ENCODE measurements around the gene ADGRG3. TPM values are rescaled to one million over a fixed set of nuclear protein-coding genes. Genes with fewer than 3 reads are reported as not detected.

The ADGRG3 gene
- total and polyA plus RNA-seq, 10 of the 15 experiments (the other 5 are each of a cell fraction or from before 2014, with no cell fraction given): 0.10 to 0.11 (median 0.10) TPM; not detected in 7

DNA sequence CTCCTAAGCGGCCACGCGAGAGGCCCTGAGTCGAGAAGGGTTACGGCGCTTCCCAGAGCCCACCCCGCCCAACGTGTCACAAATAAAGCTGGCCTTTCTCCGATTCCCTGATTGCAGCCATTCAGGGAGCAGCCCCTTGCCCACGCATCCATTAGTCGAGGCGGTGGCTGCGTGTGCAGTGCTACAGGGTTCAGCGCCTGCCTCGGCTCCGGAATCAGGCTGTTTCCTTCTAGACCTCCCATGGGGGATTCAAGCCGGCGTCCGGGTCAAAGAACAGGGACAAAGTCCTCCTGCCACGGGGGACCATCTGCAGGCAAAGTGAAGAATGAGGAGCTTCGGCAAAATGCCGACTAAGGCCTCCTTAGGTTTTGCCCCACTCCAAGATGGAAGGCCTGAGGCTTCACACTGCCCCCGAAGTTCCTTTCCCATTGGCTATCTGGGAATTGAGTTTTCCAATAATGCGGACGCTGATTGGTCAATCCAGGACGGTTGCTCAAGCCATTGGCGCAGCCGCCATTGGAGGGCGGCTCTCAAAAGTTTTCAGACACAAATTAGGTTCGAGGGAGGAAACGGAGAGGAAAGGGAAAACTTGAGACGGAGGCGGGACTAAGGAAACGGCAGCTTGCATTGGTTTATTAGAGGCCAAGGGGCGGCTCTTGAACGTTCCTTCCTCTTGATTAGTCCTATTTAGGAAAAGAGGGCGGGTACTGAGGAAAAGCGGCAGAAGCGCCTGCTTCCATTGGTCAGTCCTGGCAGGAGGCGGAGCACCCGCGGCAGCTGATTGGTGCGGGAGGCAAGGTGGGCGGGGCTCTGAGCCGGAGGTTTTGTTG is 67.0 kb downstream of the ADGRG3 start:
- peak overlapping the region; percentile 83 for H3K4me3 ChIP-seq
- H3K4me1 ChIP-seq (ENCODE audit: control insufficient read depth, insufficient read depth, low read length): peaks cover 10% of the 10 kb centered on the region
- FAIRE-seq: peak; percentile 100
- ChIA-PET RAD21 (ENCODE audit: unreplicated experiment) (interaction anchor here (0.5 to 2.9 kb wide), 12 partner anchors 10 to 729 kb away, joined by 3 to 18 read pairs (median 4); no protein-coding TSS in a partner anchor), CTCF (interaction anchor here (0.7 to 3.1 kb wide), 13 partner anchors 9 to 388 kb away, joined by 3 to 20 read pairs (median 5); no protein-coding TSS in a partner anchor), SMC1A (ENCODE audit: uncharacterized antibody, unreplicated experiment) (interaction anchor here (0.6 to 3.1 kb wide), 11 partner anchors 10 to 197 kb away, joined by 3 to 12 read pairs (median 3); partner anchors contain the start of gene DRC7), POLR2A (interaction anchor here (0.5 to 1.8 kb wide), 9 partner anchors 15 to 441 kb away, joined by 3 to 10 read pairs (median 5); partner anchors contain the start of gene CFAP20)
- peak; percentile 99 for DNase-seq (ENCODE audit: low read depth, low spot score)
- no TSS peak for BruUV-seq (replicated peaks)
- H2AFZ ChIP-seq (ENCODE audit: control insufficient read depth, low read depth, low read length): peak overlapping the region; percentile 99
- no peaks in the 10 kb centered on the region for H4K20me1 ChIP-seq (ENCODE audit: control insufficient read depth, insufficient read depth)
- peaks cover 9% of the 10 kb centered on the region for H3K79me2 ChIP-seq (ENCODE audit: control insufficient read depth, insufficient read depth, low read length)
- H3K27ac ChIP-seq (ENCODE audit: control insufficient read depth, insufficient read depth): peak overlapping the region; percentile 96
- no peaks in the 10 kb centered on the region for H3K27me3 ChIP-seq (replicated peaks in 1 of 2; ENCODE audit: control insufficient read depth in 2 of 2, insufficient read depth in 2 of 2, low read length in 1 of 2)
- H3K36me3 ChIP-seq (ENCODE audit: control insufficient read depth in 2 of 2, insufficient read depth in 2 of 2, low read length in 1 of 2): no peaks in the 10 kb centered on the region
- ATAC-seq: peak; percentile 95
- intact Hi-C loops (cut with micrococcal nuclease; ENCODE audit: unreplicated experiment): loop anchor here (2.0 to 5.0 kb wide), 3 partner anchors 44 to 158 kb away; no protein-coding TSS in a partner anchor
- H3K9ac ChIP-seq (ENCODE audit: control insufficient read depth, insufficient read depth, low read length): peak overlapping the region; percentile 89
- in situ Hi-C loops (cut with MboI): no loop called here
- WGBS (ENCODE audit: insufficient coverage, insufficient replicate concordance, low lambda C conversion rate, missing lambda C conversion rate): 1% methylated on average over 45 of the region's 45 CpGs
- H3K4me2 ChIP-seq (ENCODE audit: control insufficient read depth, insufficient read depth): peak overlapping the region; percentile 92
- peaks cover 4% of the 10 kb centered on the region; the same call in 2 of the 3 replicates for H3K9me3 ChIP-seq (replicated peaks; ENCODE audit: control insufficient read depth, insufficient read depth, low read length)
- peak; percentile 95 for TF ChIP-seq IKZF1 (conservative IDR thresholded peaks at IDR 0.05)
- TF ChIP-seq ETV6 (conservative IDR thresholded peaks at IDR 0.05 in 1 of 2, IDR thresholded peaks at IDR 0.05 in 1 of 2; ENCODE audit: borderline replicate concordance in 1 of 2, low read depth in 1 of 2): no peak
- peak; percentile 92 for TF ChIP-seq FOS (IDR thresholded peaks at IDR 0.05; ENCODE audit: borderline replicate concordance, extremely low read depth, insufficient read length)
- peak; percentile 80 for TF ChIP-seq CREB1 (IDR thresholded peaks at IDR 0.05; ENCODE audit: low read depth)
- no peak for TF ChIP-seq NFIC (IDR thresholded peaks at IDR 0.05; ENCODE audit: low read depth, low read length)
- peak; percentile 75 for TF ChIP-seq POLR2A (IDR thresholded peaks at IDR 0.05; ENCODE audit: low read depth, low read length)
- TF ChIP-seq CHD4 (IDR thresholded peaks at IDR 0.05): no peak
- no peak for TF ChIP-seq ASH2L (IDR thresholded peaks at IDR 0.05; ENCODE audit: borderline replicate concordance, low read depth)
- no peak for TF ChIP-seq ZSCAN29 (IDR thresholded peaks at IDR 0.05)
- TF ChIP-seq, protein P1, sequence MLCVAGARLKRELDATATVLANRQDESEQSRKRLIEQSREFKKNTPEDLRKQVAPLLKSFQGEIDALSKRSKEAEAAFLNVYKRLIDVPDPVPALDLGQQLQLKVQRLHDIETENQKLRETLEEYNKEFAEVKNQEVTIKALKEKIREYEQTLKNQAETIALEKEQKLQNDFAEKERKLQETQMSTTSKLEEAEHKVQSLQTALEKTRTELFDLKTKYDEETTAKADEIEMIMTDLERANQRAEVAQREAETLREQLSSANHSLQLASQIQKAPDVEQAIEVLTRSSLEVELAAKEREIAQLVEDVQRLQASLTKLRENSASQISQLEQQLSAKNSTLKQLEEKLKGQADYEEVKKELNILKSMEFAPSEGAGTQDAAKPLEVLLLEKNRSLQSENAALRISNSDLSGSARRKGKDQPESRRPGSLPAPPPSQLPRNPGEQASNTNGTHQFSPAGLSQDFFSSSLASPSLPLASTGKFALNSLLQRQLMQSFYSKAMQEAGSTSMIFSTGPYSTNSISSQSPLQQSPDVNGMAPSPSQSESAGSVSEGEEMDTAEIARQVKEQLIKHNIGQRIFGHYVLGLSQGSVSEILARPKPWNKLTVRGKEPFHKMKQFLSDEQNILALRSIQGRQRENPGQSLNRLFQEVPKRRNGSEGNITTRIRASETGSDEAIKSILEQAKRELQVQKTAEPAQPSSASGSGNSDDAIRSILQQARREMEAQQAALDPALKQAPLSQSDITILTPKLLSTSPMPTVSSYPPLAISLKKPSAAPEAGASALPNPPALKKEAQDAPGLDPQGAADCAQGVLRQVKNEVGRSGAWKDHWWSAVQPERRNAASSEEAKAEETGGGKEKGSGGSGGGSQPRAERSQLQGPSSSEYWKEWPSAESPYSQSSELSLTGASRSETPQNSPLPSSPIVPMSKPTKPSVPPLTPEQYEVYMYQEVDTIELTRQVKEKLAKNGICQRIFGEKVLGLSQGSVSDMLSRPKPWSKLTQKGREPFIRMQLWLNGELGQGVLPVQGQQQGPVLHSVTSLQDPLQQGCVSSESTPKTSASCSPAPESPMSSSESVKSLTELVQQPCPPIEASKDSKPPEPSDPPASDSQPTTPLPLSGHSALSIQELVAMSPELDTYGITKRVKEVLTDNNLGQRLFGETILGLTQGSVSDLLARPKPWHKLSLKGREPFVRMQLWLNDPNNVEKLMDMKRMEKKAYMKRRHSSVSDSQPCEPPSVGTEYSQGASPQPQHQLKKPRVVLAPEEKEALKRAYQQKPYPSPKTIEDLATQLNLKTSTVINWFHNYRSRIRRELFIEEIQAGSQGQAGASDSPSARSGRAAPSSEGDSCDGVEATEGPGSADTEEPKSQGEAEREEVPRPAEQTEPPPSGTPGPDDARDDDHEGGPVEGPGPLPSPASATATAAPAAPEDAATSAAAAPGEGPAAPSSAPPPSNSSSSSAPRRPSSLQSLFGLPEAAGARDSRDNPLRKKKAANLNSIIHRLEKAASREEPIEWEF (IDR thresholded peaks at IDR 0.05; ENCODE audit: insufficient replicate concordance, low read depth, low read length): no peak
- 0 out of 2 replicates have a peak, but pooled peaks have one; percentile 24 for TF ChIP-seq TARDBP (IDR thresholded peaks at IDR 0.05; ENCODE audit: borderline replicate concordance)
- TF ChIP-seq ZBTB11 (CRISPR knock-in tag; IDR thresholded peaks at IDR 0.05): no peak
- TF ChIP-seq MYC (IDR thresholded peaks at IDR 0.05; ENCODE audit: insufficient read depth, insufficient read length, insufficient replicate concordance, low read length, severe bottlenecking): no peak
